K562 (cell line): ENCODE data around the gene WIF1. TPM values are rescaled to one million over a fixed set of nuclear protein-coding genes. Genes with fewer than 3 reads are reported as not detected.

Experiments used
- ATAC-seq: fragments of 200-7000 bp; cut with Tn5 transposase; 3 replicates; pipeline ENCODE4 v1.9.1; 2020; ENCODE audit warnings: moderate library complexity
- BruUV-seq: library from RNA; stranded (reverse); fragments of 400-500 nt; replicated peaks from 2 replicates; lab custom pipeline; 2021; lab: Mats Ljungman, UMichigan
- CTCF ChIA-PET: fragments of 300-600 bp; formaldehyde crosslinking; extraction: SDS; loops from one replicate; lab custom pipeline; 2021; ENCODE audit warnings: low intra/inter-chr PET ratio; lab: Yijun Ruan, JAX
- POLR2A ChIA-PET: fragments of 300-600, 350-650 bp; sonication (Branson Sonifier 250); formaldehyde crosslinking; extraction: SDS; loops from one replicate; lab custom pipeline; 2021; ENCODE audit warnings: antibody characterized with exemption, inconsistent platforms; lab: Yijun Ruan, JAX
- DNase-seq, 4 experiments: peaks; one replicate each; pipeline versions ENCODE4 v3.0.0 to v3.0.0-alpha.2; 2011 to 2018; ENCODE audit warnings: low spot score in 3 of 4, mixed read lengths in 3 of 4; ENCODE audit errors: extremely low read depth in 1 of 4
- FAIRE-seq: peaks from 2 replicates; lab custom pipeline; 2011; peaks lifted over from hg19 to GRCh38; lab: Jason Lieb, UNC
- H2AFZ ChIP-seq: 2 replicates; pipeline ENCODE4 v1.6.0; 2011; ENCODE audit warnings: low read depth, low read length, control low read depth, inconsistent platforms
- H3K27ac ChIP-seq: fragments of 200-600 bp; 3 replicates; pipeline ENCODE4 v1.8.0; 2011; ENCODE audit warnings: low read depth, mild to moderate bottlenecking, control low read depth, inconsistent platforms, low read length, moderate library complexity, mixed read lengths; ENCODE audit errors: extremely low read depth
- H3K27me3 ChIP-seq, 2 experiments: fragments of 300-600 bp in 1 of 2; 2 replicates in 1 of 2; 3 replicates in 1 of 2; pipeline versions ENCODE4 v1.6.0 to v1.8.0; 2011; ENCODE audit warnings: inconsistent platforms in 2 of 2, low read length in 2 of 2, mild to moderate bottlenecking in 1 of 2, mixed read lengths in 1 of 2, moderate library complexity in 1 of 2; ENCODE audit not compliant: control insufficient read depth in 2 of 2, insufficient read depth in 2 of 2
- H3K36me3 ChIP-seq: fragments of 300-600 bp; 3 replicates; pipeline ENCODE4 v1.8.0; 2011; ENCODE audit warnings: mild to moderate bottlenecking, low read length, inconsistent platforms; ENCODE audit not compliant: control insufficient read depth, insufficient read depth
- H3K4me1 ChIP-seq, 2 experiments: fragments of 200-600 bp in 1 of 2; replicated peaks in 1 of 2; 2 replicates in 1 of 2; 3 replicates in 1 of 2; pipeline versions ENCODE4 v1.5.1 to v1.8.0; 2011; ENCODE audit warnings: inconsistent platforms in 2 of 2, low read length in 2 of 2, mild to moderate bottlenecking in 1 of 2, mixed read lengths in 1 of 2, moderate library complexity in 1 of 2; ENCODE audit not compliant: control insufficient read depth in 2 of 2, insufficient read depth in 2 of 2
- H3K4me2 ChIP-seq: 2 replicates; pipeline ENCODE4 v1.6.1; 2011; ENCODE audit warnings: low read length, control low read depth, inconsistent platforms, mixed read lengths; ENCODE audit not compliant: insufficient read depth
- H3K4me3 ChIP-seq: fragments of 200-600 bp; sonication (generic), shearing (Covaris generic); 2 replicates; pipeline ENCODE4 v1.5.1; 2016; ENCODE audit warnings: control low read depth, inconsistent platforms
- H3K79me2 ChIP-seq: fragments of 200-600 bp; 3 replicates; pipeline ENCODE4 v1.8.0; 2011; ENCODE audit warnings: low read length, inconsistent platforms; ENCODE audit not compliant: control insufficient read depth, insufficient read depth
- H3K9ac ChIP-seq, 2 experiments: 2 replicates each; pipeline versions ENCODE4 v1.6.0 to v1.6.1; 2011; ENCODE audit warnings: low read depth in 2 of 2, low read length in 2 of 2, control low read depth in 1 of 2, inconsistent platforms in 1 of 2, mild to moderate bottlenecking in 1 of 2, mixed read lengths in 1 of 2; ENCODE audit not compliant: insufficient read depth in 1 of 2
- H3K9me1 ChIP-seq: one replicate; pipeline ENCODE4 v1.6.0; 2011; ENCODE audit warnings: inconsistent platforms, mild to moderate bottlenecking, low read length, moderate library complexity; ENCODE audit not compliant: control insufficient read depth, insufficient read depth
- H3K9me3 ChIP-seq: replicated peaks from 2 replicates; pipeline ENCODE4 v1.5.1; 2011; ENCODE audit warnings: low read depth, low read length, inconsistent platforms; ENCODE audit not compliant: control insufficient read depth, insufficient read depth
- H4K20me1 ChIP-seq: replicated peaks from 2 replicates; pipeline ENCODE4 v1.6.1; 2011; ENCODE audit warnings: low read length, inconsistent platforms, mixed read lengths; ENCODE audit not compliant: control insufficient read depth, insufficient read depth
- ARHGAP35 ChIP-seq: fragments of 450-650 bp; IDR thresholded peaks from 2 replicates; pipeline ENCODE4 v1.6.1; 2018; ENCODE audit not compliant: partially characterized antibody
- BCOR ChIP-seq: fragments of 450-650 bp; IDR thresholded peaks from 2 replicates; pipeline ENCODE4 v1.6.1; 2016
- CBFA2T3 ChIP-seq: fragments of 450-650 bp; IDR thresholded peaks from 2 replicates; pipeline ENCODE4 v1.6.1; 2017
- CSDE1 ChIP-seq, 2 experiments: fragments of 450-650 bp; IDR thresholded peaks; 2 replicates each; pipeline ENCODE4 v1.6.1; 2016; ENCODE audit warnings: mild to moderate bottlenecking in 1 of 2
- E2F3 ChIP-seq: fragments of 250-450 bp; sonication (Bioruptor Pico); IDR thresholded peaks from 2 replicates; pipeline ENCODE4 v1.4.0; 2020; ENCODE audit warnings: mild to moderate bottlenecking
- GTF2F1 ChIP-seq: IDR thresholded peaks from 2 replicates; pipeline ENCODE4 v1.6.1; 2011; ENCODE audit warnings: low read depth, low read length, improper control_type of control experiment
- PHTF2 ChIP-seq: fragments of 250-450 bp; sonication (Bioruptor Pico); IDR thresholded peaks from 2 replicates; pipeline ENCODE4 v1.5.0; 2021; ENCODE audit warnings: mild to moderate bottlenecking
- RFX1 ChIP-seq: fragments of 450-650 bp; IDR thresholded peaks from 2 replicates; pipeline ENCODE4 v1.6.1; 2016; ENCODE audit warnings: mild to moderate bottlenecking, moderate library complexity
- RFX7 ChIP-seq: fragments of 250-450 bp; sonication (Bioruptor Pico); IDR thresholded peaks from 2 replicates; pipeline ENCODE4 v1.5.1; 2021; ENCODE audit warnings: mild to moderate bottlenecking
- SAFB ChIP-seq: fragments of 200-400 bp; formaldehyde crosslinking; IDR thresholded peaks from 2 replicates; pipeline ENCODE4 v1.6.1; 2017; ENCODE audit warnings: low read depth, low read length, borderline replicate concordance
- ZC3H8 ChIP-seq: fragments of 450-650 bp; IDR thresholded peaks from 2 replicates; pipeline ENCODE4 v1.6.1; 2017
- ZNF124 ChIP-seq: sonication (generic); formaldehyde crosslinking; IDR thresholded peaks from 2 replicates; pipeline ENCODE4 v1.8.1; 2022; ENCODE audit warnings: missing genetic modification reagents
- ZNF830 ChIP-seq: fragments of 250-450 bp; sonication (Bioruptor Pico); IDR thresholded peaks from 2 replicates; pipeline ENCODE4 v1.5.0; 2021; ENCODE audit warnings: mild to moderate bottlenecking
- WGBS: fragments of 100-300 bp; shearing (Covaris generic); methylation state at CpG from one replicate; pipeline ENCODE4 v1.1.6; 2016; ENCODE audit warnings: low coverage, mixed read lengths; ENCODE audit not compliant: insufficient coverage; ENCODE audit errors: missing lambda C conversion rate; 5-methylcytosine and 5-hydroxymethylcytosine counted together
- in situ Hi-C: fragments of 300-500 bp; cut with MboI; formaldehyde crosslinking; loops from 4 replicates; pipeline ENCODE4 v1.15.0; 2018; ENCODE audit warnings: inconsistent platforms, mixed read lengths
- intact Hi-C: fragments of 100-400 bp; cut with micrococcal nuclease; formaldehyde crosslinking; loops from 2 replicates; pipeline ENCODE4 v1.14.2; 2022
- polyA plus RNA-seq, 8 experiments: library from polyadenylated mRNA; depleted of rRNA in 4 of 8; stranded (reverse) in 5 of 8; unstranded in 3 of 8; fragments of >200 nt; fragmentation: Nextera tagmentation in 2 of 8; fragmentation: Illumina TruSeq in 1 of 8; extraction: Ambion mirVana in 2 of 8; extraction: Trizol in 1 of 8; gene quantifications; 2 replicates each; pipeline versions ENCODE4 v1.2.1 to v1.2.3, GENCODE V29; 2011 to 2014; ENCODE audit warnings: inconsistent platforms in 1 of 8, missing spikeins in 1 of 8
- total RNA-seq, 7 experiments: library from RNA; depleted of rRNA in 6 of 7; stranded (reverse); fragments of >200 nt in 6 of 7; fragmentation: Illumina TruSeq in 2 of 7; extraction: Trizol in 2 of 7; gene quantifications; 2 replicates each; pipeline versions ENCODE4 v1.2.1 to v1.2.3, GENCODE V29; 2011 to 2021; ENCODE audit warnings: low replicate concordance in 1 of 7
- TF ChIP-seq, protein P1 (sequence below): fragments of 450-650 bp; IDR thresholded peaks from 2 replicates; pipeline ENCODE4 v1.6.1; 2017; ENCODE audit warnings: antibody characterized with exemption
- TF ChIP-seq, protein P2 (sequence below): fragments of 250-450 bp; sonication (Bioruptor Pico); IDR thresholded peaks from 2 replicates; pipeline ENCODE4 v1.8.0; 2022; ENCODE audit warnings: inconsistent platforms
- TF ChIP-seq, protein P3 (sequence below): sonication (generic); IDR thresholded peaks from 2 replicates; pipeline ENCODE4 v1.6.1; 2016
- TF ChIP-seq, protein P4 (sequence below), 2 experiments: fragments of 150-350 bp in 1 of 2; IDR thresholded peaks; 2 replicates each; pipeline ENCODE4 v1.6.1; 2012 to 2016; ENCODE audit warnings: low read depth in 2 of 2, low read length in 2 of 2, mild to moderate bottlenecking in 1 of 2, moderate library complexity in 1 of 2

The WIF1 gene
- total and polyA plus RNA-seq, 9 of the 15 experiments (the other 6 are each of a cell fraction or from before 2014, with no cell fraction given), result not detected

DNA sequence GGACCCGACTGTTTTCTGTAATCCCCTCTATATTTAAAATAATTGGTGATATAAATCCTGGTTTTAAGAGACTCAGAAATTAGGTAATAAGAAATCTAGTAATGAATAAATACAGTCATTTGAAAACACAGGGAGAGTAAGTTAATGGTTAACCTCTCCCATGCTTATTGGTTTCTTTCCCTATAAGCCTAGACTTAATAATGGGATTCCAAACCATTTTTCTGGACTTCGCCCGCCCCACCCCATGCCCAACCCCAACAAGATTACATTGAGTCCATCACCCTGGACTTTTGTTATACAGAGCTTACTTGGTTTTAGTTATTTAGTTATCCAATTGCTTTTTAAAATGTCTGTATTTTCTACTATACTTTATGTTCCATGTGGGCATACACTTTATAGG is 98.7 kb downstream of the WIF1 start:
- intact Hi-C loops, result no loop called here
- no peak for TF ChIP-seq SAFB
- TF ChIP-seq, protein P1, sequence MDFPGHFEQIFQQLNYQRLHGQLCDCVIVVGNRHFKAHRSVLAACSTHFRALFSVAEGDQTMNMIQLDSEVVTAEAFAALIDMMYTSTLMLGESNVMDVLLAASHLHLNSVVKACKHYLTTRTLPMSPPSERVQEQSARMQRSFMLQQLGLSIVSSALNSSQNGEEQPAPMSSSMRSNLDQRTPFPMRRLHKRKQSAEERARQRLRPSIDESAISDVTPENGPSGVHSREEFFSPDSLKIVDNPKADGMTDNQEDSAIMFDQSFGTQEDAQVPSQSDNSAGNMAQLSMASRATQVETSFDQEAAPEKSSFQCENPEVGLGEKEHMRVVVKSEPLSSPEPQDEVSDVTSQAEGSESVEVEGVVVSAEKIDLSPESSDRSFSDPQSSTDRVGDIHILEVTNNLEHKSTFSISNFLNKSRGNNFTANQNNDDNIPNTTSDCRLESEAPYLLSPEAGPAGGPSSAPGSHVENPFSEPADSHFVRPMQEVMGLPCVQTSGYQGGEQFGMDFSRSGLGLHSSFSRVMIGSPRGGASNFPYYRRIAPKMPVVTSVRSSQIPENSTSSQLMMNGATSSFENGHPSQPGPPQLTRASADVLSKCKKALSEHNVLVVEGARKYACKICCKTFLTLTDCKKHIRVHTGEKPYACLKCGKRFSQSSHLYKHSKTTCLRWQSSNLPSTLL, result no peak
- TF ChIP-seq, protein P2, sequence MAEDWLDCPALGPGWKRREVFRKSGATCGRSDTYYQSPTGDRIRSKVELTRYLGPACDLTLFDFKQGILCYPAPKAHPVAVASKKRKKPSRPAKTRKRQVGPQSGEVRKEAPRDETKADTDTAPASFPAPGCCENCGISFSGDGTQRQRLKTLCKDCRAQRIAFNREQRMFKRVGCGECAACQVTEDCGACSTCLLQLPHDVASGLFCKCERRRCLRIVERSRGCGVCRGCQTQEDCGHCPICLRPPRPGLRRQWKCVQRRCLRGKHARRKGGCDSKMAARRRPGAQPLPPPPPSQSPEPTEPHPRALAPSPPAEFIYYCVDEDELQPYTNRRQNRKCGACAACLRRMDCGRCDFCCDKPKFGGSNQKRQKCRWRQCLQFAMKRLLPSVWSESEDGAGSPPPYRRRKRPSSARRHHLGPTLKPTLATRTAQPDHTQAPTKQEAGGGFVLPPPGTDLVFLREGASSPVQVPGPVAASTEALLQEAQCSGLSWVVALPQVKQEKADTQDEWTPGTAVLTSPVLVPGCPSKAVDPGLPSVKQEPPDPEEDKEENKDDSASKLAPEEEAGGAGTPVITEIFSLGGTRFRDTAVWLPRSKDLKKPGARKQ (CRISPR knock-in tag), result no peak
- TF ChIP-seq CBFA2T3, result no peak
- TF ChIP-seq ARHGAP35, result no peak
- no peak for TF ChIP-seq BCOR
- TF ChIP-seq ZNF830 (CRISPR knock-in tag), result no peak
- TF ChIP-seq PHTF2, result no peak
- no peak for TF ChIP-seq E2F3 (CRISPR knock-in tag)
- no peak for TF ChIP-seq RFX1
- TF ChIP-seq, protein P3, sequence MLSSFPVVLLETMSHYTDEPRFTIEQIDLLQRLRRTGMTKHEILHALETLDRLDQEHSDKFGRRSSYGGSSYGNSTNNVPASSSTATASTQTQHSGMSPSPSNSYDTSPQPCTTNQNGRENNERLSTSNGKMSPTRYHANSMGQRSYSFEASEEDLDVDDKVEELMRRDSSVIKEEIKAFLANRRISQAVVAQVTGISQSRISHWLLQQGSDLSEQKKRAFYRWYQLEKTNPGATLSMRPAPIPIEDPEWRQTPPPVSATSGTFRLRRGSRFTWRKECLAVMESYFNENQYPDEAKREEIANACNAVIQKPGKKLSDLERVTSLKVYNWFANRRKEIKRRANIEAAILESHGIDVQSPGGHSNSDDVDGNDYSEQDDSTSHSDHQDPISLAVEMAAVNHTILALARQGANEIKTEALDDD, result no peak
- TF ChIP-seq GTF2F1, result no peak
- no peak for TF ChIP-seq ZNF124
- TF ChIP-seq, protein P4, sequence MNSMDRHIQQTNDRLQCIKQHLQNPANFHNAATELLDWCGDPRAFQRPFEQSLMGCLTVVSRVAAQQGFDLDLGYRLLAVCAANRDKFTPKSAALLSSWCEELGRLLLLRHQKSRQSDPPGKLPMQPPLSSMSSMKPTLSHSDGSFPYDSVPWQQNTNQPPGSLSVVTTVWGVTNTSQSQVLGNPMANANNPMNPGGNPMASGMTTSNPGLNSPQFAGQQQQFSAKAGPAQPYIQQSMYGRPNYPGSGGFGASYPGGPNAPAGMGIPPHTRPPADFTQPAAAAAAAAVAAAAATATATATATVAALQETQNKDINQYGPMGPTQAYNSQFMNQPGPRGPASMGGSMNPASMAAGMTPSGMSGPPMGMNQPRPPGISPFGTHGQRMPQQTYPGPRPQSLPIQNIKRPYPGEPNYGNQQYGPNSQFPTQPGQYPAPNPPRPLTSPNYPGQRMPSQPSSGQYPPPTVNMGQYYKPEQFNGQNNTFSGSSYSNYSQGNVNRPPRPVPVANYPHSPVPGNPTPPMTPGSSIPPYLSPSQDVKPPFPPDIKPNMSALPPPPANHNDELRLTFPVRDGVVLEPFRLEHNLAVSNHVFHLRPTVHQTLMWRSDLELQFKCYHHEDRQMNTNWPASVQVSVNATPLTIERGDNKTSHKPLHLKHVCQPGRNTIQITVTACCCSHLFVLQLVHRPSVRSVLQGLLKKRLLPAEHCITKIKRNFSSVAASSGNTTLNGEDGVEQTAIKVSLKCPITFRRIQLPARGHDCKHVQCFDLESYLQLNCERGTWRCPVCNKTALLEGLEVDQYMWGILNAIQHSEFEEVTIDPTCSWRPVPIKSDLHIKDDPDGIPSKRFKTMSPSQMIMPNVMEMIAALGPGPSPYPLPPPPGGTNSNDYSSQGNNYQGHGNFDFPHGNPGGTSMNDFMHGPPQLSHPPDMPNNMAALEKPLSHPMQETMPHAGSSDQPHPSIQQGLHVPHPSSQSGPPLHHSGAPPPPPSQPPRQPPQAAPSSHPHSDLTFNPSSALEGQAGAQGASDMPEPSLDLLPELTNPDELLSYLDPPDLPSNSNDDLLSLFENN (IDR thresholded peaks at IDR 0.05; ENCODE audit: low read depth in 2 of 2, low read length in 2 of 2), result no peak
- TF ChIP-seq RFX7, result no peak
- no peak for TF ChIP-seq CSDE1 (IDR thresholded peaks at IDR 0.05)
- no peak for TF ChIP-seq ZC3H8
- FAIRE-seq, result no peak
- Histone ChIP-seq H3K9me3 (no peaks in the 10 kb centered on the region), H4K20me1 (no peaks in the 10 kb centered on the region), H3K36me3 (no peaks in the 10 kb centered on the region), H3K27ac (no peak overlapping the region), H3K9ac (no peak overlapping the region), H3K9me1 (no peaks in the 10 kb centered on the region), H3K4me3 (no peak overlapping the region), H3K27me3 (no peaks in the 10 kb centered on the region), H3K4me1 (no peaks in the 10 kb centered on the region), H2AFZ (no peak overlapping the region), H3K4me2 (no peak overlapping the region), H3K79me2 (no peaks in the 10 kb centered on the region)
- no TSS peak for BruUV-seq
- no peak for ATAC-seq
- POLR2A ChIA-PET, result no interaction called here
- CTCF ChIA-PET, result no interaction called here
- 0% methylated on average over 3 of the region's 3 CpGs for WGBS
- DNase-seq, result no peak
- in situ Hi-C loops, result no loop called here
